Right cardiac atrium (tissue), 5 donors: Measurements from ENCODE around the gene PARK7. TPM values are rescaled to one million over a fixed set of nuclear protein-coding genes. Genes with fewer than 3 reads are reported as not detected.

Experiments
- polyA plus RNA-seq: library from polyadenylated mRNA; stranded (reverse); fragments of 200-250 nt; gene quantifications from one replicate; pipeline ENCODE4 v1.2.3, GENCODE V29; 2013
- total RNA-seq, 4 donors: library from RNA; stranded (reverse); fragmentation: NEBNext Ultra II Directional; extraction: Animal tissue kit (Norgen Biotek cat#: 25700); gene quantifications; one replicate each; pipeline ENCODE4 v1.2.1, GENCODE V29; 2021
- donor health status: healthy with polysubstance abuse.
- donor health status: DM: no; HTN: yes; CAD: no.
- donor health status: DM: no; HTN: no; CAD: no.
- donor health status: DM: no; HTN: yes; CAD: no; lungs with severe emphysema.
- donor health status: DM: yes; HTN: yes; CAD: no.

PARK7 gene
- total and polyA plus RNA-seq, 5 donors = 302 to 501 (median 317) TPM

Other genes with a start within 250 kb of the PARK7 start
- 10 to 100 TPM; 76.6 to 90.4 (median 83.8) TPM for gene VAMP3, start 190.4 kb upstream of the PARK7 start, total RNA-seq
- gene VAMP3, start 190.4 kb upstream of the PARK7 start, polyA plus RNA-seq = 61.3 TPM
- gene PER3, start 177.4 kb upstream of the PARK7 start, total RNA-seq = 10 to 100 TPM; 15.1 to 28.2 (median 24.6) TPM
- gene PER3, start 177.4 kb upstream of the PARK7 start, polyA plus RNA-seq = 11.5 TPM
- gene UTS2, start 108.6 kb upstream of the PARK7 start, total RNA-seq = not detected
- 0.05 TPM for gene UTS2, start 108.6 kb upstream of the PARK7 start, polyA plus RNA-seq
- gene TNFRSF9, start 20.9 kb upstream of the PARK7 start, total RNA-seq = not detected
- 0.07 TPM for gene TNFRSF9, start 20.9 kb upstream of the PARK7 start, polyA plus RNA-seq
- 10 to 100 TPM in 3 of 4 donors, 1 to 10 TPM in 1; 9.8 to 16.9 (median 15.0) TPM for gene ERRFI1, start 64.6 kb downstream of the PARK7 start, total RNA-seq
- gene ERRFI1, start 64.6 kb downstream of the PARK7 start, polyA plus RNA-seq = 12.8 TPM